Progenitor cell of endocrine pancreas (in vitro differentiated cells): ENCODE measurements around the gene TMCC2. TPM values are rescaled to one million over a fixed set of nuclear protein-coding genes. Genes with fewer than 3 reads are reported as not detected.
A peak's percentile ranks its signal among the peaks of the same experiment; 100 is the strongest.

Experiments used
- DNase-seq: peaks from one replicate; pipeline ENCODE4 v3.0.0; 2021; ENCODE audit warnings: low spot score; ENCODE audit not compliant: unreplicated experiment
- H3K27ac Mint-ChIP-seq: 2 replicates; pipeline ENCODE4 v1.8.0; 2021; ENCODE audit warnings: mild to moderate bottlenecking, moderate library complexity, mixed read lengths
- H3K27me3 Mint-ChIP-seq: 2 replicates; pipeline ENCODE4 v1.8.0; 2021; ENCODE audit warnings: mixed read lengths
- H3K36me3 Mint-ChIP-seq: 2 replicates; pipeline ENCODE4 v1.8.0; 2022; ENCODE audit warnings: mixed read lengths; ENCODE audit not compliant: insufficient read depth
- H3K4me1 Mint-ChIP-seq: 2 replicates; pipeline ENCODE4 v1.8.0; 2021; ENCODE audit warnings: low read depth, mixed read lengths
- H3K4me3 Mint-ChIP-seq: 2 replicates; pipeline ENCODE4 v1.8.0; 2021; ENCODE audit warnings: low read depth, mild to moderate bottlenecking, moderate library complexity, mixed read lengths
- H3K9me3 Mint-ChIP-seq: 2 replicates; pipeline ENCODE4 v1.8.0; 2021; ENCODE audit warnings: low read depth, mixed read lengths
- total RNA-seq: library from RNA; stranded (reverse); gene quantifications from 2 replicates; pipeline ENCODE4 v1.2.1, GENCODE V29; 2021
- TF ChIP-seq, protein P1 (sequence below): fragments of 200-600 bp; sonication (generic); IDR thresholded peaks from one replicate; pipeline ENCODE4 v1.5.0; 2021; ENCODE audit warnings: antibody characterized with exemption, mild to moderate bottlenecking; ENCODE audit not compliant: unreplicated experiment

TMCC2 gene
- total RNA-seq, 1 donor from 2014 or later: 4.6 TPM

GRCh38 chr1:205211839-205212536, 15.8 kb upstream of the TMCC2 start:
- H3K4me1 Mint-ChIP-seq: peaks cover 15% of the 10 kb centered on the region
- no peak for DNase-seq
- no peaks in the 10 kb centered on the region for H3K36me3 Mint-ChIP-seq
- peaks cover 3% of the 10 kb centered on the region for H3K27me3 Mint-ChIP-seq
- H3K4me3 Mint-ChIP-seq: peak overlapping the region; percentile 96
- H3K9me3 Mint-ChIP-seq: no peaks in the 10 kb centered on the region
- TF ChIP-seq, protein P1, sequence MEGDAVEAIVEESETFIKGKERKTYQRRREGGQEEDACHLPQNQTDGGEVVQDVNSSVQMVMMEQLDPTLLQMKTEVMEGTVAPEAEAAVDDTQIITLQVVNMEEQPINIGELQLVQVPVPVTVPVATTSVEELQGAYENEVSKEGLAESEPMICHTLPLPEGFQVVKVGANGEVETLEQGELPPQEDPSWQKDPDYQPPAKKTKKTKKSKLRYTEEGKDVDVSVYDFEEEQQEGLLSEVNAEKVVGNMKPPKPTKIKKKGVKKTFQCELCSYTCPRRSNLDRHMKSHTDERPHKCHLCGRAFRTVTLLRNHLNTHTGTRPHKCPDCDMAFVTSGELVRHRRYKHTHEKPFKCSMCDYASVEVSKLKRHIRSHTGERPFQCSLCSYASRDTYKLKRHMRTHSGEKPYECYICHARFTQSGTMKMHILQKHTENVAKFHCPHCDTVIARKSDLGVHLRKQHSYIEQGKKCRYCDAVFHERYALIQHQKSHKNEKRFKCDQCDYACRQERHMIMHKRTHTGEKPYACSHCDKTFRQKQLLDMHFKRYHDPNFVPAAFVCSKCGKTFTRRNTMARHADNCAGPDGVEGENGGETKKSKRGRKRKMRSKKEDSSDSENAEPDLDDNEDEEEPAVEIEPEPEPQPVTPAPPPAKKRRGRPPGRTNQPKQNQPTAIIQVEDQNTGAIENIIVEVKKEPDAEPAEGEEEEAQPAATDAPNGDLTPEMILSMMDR: no peak
- peak overlapping the region; percentile 99 for H3K27ac Mint-ChIP-seq

GRCh38 chr1:205214756-205215155, 13.0 kb upstream of the TMCC2 start:
- TF ChIP-seq, protein P1: no peak
- no peak overlapping the region for H3K4me3 Mint-ChIP-seq
- no peak overlapping the region for H3K27ac Mint-ChIP-seq
- H3K9me3 Mint-ChIP-seq: no peaks in the 10 kb centered on the region
- peaks cover 13% of the 10 kb centered on the region for H3K4me1 Mint-ChIP-seq
- no peak for DNase-seq
- no peaks in the 10 kb centered on the region for H3K36me3 Mint-ChIP-seq
- peaks cover 3% of the 10 kb centered on the region for H3K27me3 Mint-ChIP-seq

GRCh38 chr1:205216588-205216987, 11.2 kb upstream of the TMCC2 start:
- no peak overlapping the region for H3K4me3 Mint-ChIP-seq
- TF ChIP-seq, protein P1: no peak
- H3K4me1 Mint-ChIP-seq: peaks cover 3% of the 10 kb centered on the region
- peaks cover 3% of the 10 kb centered on the region for H3K27me3 Mint-ChIP-seq
- H3K9me3 Mint-ChIP-seq: no peaks in the 10 kb centered on the region
- no peak overlapping the region for H3K27ac Mint-ChIP-seq
- H3K36me3 Mint-ChIP-seq: no peaks in the 10 kb centered on the region
- no peak for DNase-seq

DNA sequence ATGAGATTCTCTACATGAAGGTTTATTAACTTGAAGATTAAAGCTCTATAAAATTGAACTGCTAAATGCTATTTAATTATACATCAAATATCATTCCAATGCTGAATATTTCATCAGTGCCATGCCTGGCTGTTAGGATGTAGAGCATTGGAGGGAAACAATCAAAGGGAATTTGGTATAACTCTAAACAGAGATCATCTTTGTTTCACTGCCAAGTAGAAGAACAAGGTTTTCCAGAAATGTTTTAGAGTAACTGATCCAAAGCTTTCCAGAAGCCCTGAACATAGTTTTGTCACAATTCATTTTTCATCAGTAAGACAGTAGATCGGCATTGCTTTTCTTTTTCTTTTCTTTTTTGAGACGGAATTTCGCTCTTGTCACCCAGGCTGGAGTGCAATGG, 10.3 kb upstream of the TMCC2 start:
- H3K27me3 Mint-ChIP-seq: peaks cover 3% of the 10 kb centered on the region
- H3K9me3 Mint-ChIP-seq: no peaks in the 10 kb centered on the region
- no peak for DNase-seq
- TF ChIP-seq, protein P1: no peak
- H3K4me3 Mint-ChIP-seq: no peak overlapping the region
- H3K36me3 Mint-ChIP-seq: no peaks in the 10 kb centered on the region
- no peak overlapping the region for H3K27ac Mint-ChIP-seq
- H3K4me1 Mint-ChIP-seq: no peaks in the 10 kb centered on the region

- Mint-ChIP-seq H3K27me3 (peaks cover 13% of the 10 kb centered on the region), H3K36me3 (no peaks in the 10 kb centered on the region), H3K4me1 (no peaks in the 10 kb centered on the region), H3K27ac (no peak overlapping the region), H3K9me3 (no peaks in the 10 kb centered on the region), H3K4me3 (no peak overlapping the region)
- no peak for DNase-seq
- TF ChIP-seq, protein P1: no peak
Measured at GRCh38 chr1:205220421-205220820, 7.3 kb upstream of the TMCC2 start.
